Panc1 (cell line): Measurements from ENCODE around the gene LSM4.

Source experiments
- POLR2AphosphoS5 ChIP-seq: IDR thresholded peaks from 2 replicates; pipeline ENCODE4 v1.6.1; 2012; ENCODE audit warnings: mild to moderate bottlenecking, low read depth, low read length, moderate library complexity
- SIN3A ChIP-seq: IDR thresholded peaks from 2 replicates; pipeline ENCODE4 v1.6.1; 2012; ENCODE audit warnings: low read depth, mild to moderate bottlenecking, low read length, moderate library complexity, borderline replicate concordance; ENCODE audit not compliant: insufficient read depth
- TCF7L2 ChIP-seq: IDR thresholded peaks from 2 replicates; pipeline ENCODE4 v1.6.1; 2011; ENCODE audit warnings: mild to moderate bottlenecking, low read depth, low read length, inconsistent platforms
- TF ChIP-seq, protein P1 (sequence below): fragments of 450-650 bp; IDR thresholded peaks from 2 replicates; pipeline ENCODE4 v1.5.1; 2017; ENCODE audit warnings: mild to moderate bottlenecking
- TF ChIP-seq, protein P2 (sequence below), 2 experiments: IDR thresholded peaks; 2 replicates each; pipeline ENCODE4 v1.6.1; 2011 to 2012; ENCODE audit warnings: low read depth in 2 of 2, control low read depth in 1 of 2, low read length in 1 of 2, mild to moderate bottlenecking in 1 of 2, moderate library complexity in 1 of 2; ENCODE audit not compliant: insufficient read depth in 1 of 2

DNA sequence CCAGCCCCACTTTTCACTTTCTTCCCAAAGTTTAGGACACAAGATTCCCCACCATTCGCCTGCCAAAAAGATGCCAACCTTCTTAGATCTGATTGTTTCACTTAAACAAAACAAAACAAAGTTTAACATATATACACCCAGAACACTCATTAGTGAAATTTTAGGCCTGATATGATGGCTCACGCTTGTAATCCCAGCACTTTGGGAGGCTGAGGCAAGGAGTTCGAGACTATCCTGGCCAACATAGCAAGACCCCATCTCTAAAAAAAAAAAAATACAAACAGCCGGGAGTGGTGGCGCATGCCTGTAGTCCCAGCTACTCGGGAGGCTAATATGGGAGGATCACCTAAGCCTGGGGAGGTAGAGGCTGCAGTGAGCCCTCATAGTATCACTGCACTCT, 22.4 kb upstream of the LSM4 start:
- TF ChIP-seq, protein P1, sequence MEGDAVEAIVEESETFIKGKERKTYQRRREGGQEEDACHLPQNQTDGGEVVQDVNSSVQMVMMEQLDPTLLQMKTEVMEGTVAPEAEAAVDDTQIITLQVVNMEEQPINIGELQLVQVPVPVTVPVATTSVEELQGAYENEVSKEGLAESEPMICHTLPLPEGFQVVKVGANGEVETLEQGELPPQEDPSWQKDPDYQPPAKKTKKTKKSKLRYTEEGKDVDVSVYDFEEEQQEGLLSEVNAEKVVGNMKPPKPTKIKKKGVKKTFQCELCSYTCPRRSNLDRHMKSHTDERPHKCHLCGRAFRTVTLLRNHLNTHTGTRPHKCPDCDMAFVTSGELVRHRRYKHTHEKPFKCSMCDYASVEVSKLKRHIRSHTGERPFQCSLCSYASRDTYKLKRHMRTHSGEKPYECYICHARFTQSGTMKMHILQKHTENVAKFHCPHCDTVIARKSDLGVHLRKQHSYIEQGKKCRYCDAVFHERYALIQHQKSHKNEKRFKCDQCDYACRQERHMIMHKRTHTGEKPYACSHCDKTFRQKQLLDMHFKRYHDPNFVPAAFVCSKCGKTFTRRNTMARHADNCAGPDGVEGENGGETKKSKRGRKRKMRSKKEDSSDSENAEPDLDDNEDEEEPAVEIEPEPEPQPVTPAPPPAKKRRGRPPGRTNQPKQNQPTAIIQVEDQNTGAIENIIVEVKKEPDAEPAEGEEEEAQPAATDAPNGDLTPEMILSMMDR = no peak
- TF ChIP-seq POLR2AphosphoS5 (no peak), SIN3A (no peak), TCF7L2 (no peak)
- TF ChIP-seq, protein P2, sequence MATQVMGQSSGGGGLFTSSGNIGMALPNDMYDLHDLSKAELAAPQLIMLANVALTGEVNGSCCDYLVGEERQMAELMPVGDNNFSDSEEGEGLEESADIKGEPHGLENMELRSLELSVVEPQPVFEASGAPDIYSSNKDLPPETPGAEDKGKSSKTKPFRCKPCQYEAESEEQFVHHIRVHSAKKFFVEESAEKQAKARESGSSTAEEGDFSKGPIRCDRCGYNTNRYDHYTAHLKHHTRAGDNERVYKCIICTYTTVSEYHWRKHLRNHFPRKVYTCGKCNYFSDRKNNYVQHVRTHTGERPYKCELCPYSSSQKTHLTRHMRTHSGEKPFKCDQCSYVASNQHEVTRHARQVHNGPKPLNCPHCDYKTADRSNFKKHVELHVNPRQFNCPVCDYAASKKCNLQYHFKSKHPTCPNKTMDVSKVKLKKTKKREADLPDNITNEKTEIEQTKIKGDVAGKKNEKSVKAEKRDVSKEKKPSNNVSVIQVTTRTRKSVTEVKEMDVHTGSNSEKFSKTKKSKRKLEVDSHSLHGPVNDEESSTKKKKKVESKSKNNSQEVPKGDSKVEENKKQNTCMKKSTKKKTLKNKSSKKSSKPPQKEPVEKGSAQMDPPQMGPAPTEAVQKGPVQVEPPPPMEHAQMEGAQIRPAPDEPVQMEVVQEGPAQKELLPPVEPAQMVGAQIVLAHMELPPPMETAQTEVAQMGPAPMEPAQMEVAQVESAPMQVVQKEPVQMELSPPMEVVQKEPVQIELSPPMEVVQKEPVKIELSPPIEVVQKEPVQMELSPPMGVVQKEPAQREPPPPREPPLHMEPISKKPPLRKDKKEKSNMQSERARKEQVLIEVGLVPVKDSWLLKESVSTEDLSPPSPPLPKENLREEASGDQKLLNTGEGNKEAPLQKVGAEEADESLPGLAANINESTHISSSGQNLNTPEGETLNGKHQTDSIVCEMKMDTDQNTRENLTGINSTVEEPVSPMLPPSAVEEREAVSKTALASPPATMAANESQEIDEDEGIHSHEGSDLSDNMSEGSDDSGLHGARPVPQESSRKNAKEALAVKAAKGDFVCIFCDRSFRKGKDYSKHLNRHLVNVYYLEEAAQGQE (IDR thresholded peaks at IDR 0.05; ENCODE audit: insufficient read depth in 1 of 2, low read depth in 2 of 2, low read length in 1 of 2) = no peak
